ENCODE results near the gene NTM. TPM values are rescaled to one million over a fixed set of nuclear protein-coding genes. Genes with fewer than 3 reads are reported as not detected.

Gene NTM
- total RNA-seq, 1 donor, result not detected

GRCh38 chr11:132112846-132113245 is 742.4 kb downstream of the NTM start:
- DNase-seq (ENCODE audit: low read depth in 2 of 3, low spot score in 2 of 3), result no peak

- peak in 1 of 3 donors; percentile 48 for DNase-seq (ENCODE audit: low read depth in 2 of 3, low spot score in 2 of 3)
Observed at GRCh38 chr11:132114185-132114584, 743.8 kb downstream of the NTM start.

GRCh38 chr11:132114743-132115142 is 744.3 kb downstream of the NTM start:
- DNase-seq (ENCODE audit: low read depth in 2 of 3, low spot score in 2 of 3), result no peak

- no peak for DNase-seq (ENCODE audit: low read depth in 2 of 3, low spot score in 2 of 3)
Observed at GRCh38 chr11:132115454-132115853, 745.0 kb downstream of the NTM start.

GRCh38 chr11:132116516-132116915 is 746.1 kb downstream of the NTM start:
- no peak for DNase-seq (ENCODE audit: low read depth in 2 of 3, low spot score in 2 of 3)

- no peak for DNase-seq (ENCODE audit: low read depth in 2 of 3, low spot score in 2 of 3)
Observed at GRCh38 chr11:132118661-132119060, 748.2 kb downstream of the NTM start.

- no peak for DNase-seq (ENCODE audit: low read depth in 2 of 3, low spot score in 2 of 3)
Observed at GRCh38 chr11:132119573-132119972, 749.2 kb downstream of the NTM start.

- no peak for DNase-seq (ENCODE audit: low read depth in 2 of 3, low spot score in 2 of 3)
Observed at GRCh38 chr11:132122735-132123134, 752.3 kb downstream of the NTM start.

- DNase-seq (ENCODE audit: low read depth in 2 of 3, low spot score in 2 of 3), result no peak
Observed at GRCh38 chr11:132123449-132123848, 753.0 kb downstream of the NTM start.

- no peak for DNase-seq (ENCODE audit: low read depth in 2 of 3, low spot score in 2 of 3)
Observed at GRCh38 chr11:132123854-132124835, 753.7 kb downstream of the NTM start.

GRCh38 chr11:132125988-132126871 is 755.8 kb downstream of the NTM start:
- DNase-seq (ENCODE audit: low read depth in 2 of 3, low spot score in 2 of 3), result peak in 2 of 3 donors; percentile 18 to 38

- DNase-seq (ENCODE audit: low read depth in 2 of 3, low spot score in 2 of 3), result peak in 2 of 3 donors; percentile 14 to 35
Observed at GRCh38 chr11:132126973-132127899, 756.8 kb downstream of the NTM start.

GRCh38 chr11:132127900-132128288 is 757.5 kb downstream of the NTM start:
- no peak for DNase-seq (ENCODE audit: low read depth in 2 of 3, low spot score in 2 of 3)

- DNase-seq (ENCODE audit: low read depth in 2 of 3, low spot score in 2 of 3), result no peak
Observed at GRCh38 chr11:132131047-132131446, 760.6 kb downstream of the NTM start.

- DNase-seq (ENCODE audit: low read depth in 2 of 3, low spot score in 2 of 3), result no peak
Observed at GRCh38 chr11:132131961-132132360, 761.5 kb downstream of the NTM start.

- no peak for DNase-seq (ENCODE audit: low read depth in 2 of 3, low spot score in 2 of 3)
Observed at GRCh38 chr11:132134322-132134721, 763.9 kb downstream of the NTM start.

- no peak for DNase-seq (ENCODE audit: low read depth in 2 of 3, low spot score in 2 of 3)
Observed at GRCh38 chr11:132137289-132137980, 767.0 kb downstream of the NTM start.

GRCh38 chr11:132137981-132138313 is 767.5 kb downstream of the NTM start:
- DNase-seq (ENCODE audit: low read depth in 2 of 3, low spot score in 2 of 3), result no peak

GRCh38 chr11:132139181-132139580 is 768.8 kb downstream of the NTM start:
- DNase-seq (ENCODE audit: low read depth in 2 of 3, low spot score in 2 of 3), result no peak

GRCh38 chr11:132140056-132140455 is 769.6 kb downstream of the NTM start:
- DNase-seq (ENCODE audit: low read depth in 2 of 3, low spot score in 2 of 3), result no peak

All from hematopoietic multipotent progenitor cell (in vitro differentiated cells).